Ishikawa (cell line): Measurements from ENCODE around the gene FYB2.

Experiments used
- CEBPB ChIP-seq: IDR thresholded peaks from 2 replicates; pipeline ENCODE4 v1.6.1; 2012
- CREB1 ChIP-seq: IDR thresholded peaks from 2 replicates; pipeline ENCODE4 v1.6.1; 2012; ENCODE audit warnings: low read depth
- EGR1 ChIP-seq: IDR thresholded peaks from 2 replicates; pipeline ENCODE4 v1.6.1; 2012
- EP300 ChIP-seq: IDR thresholded peaks from 2 replicates; pipeline ENCODE4 v1.6.1; 2012; ENCODE audit warnings: borderline replicate concordance
- MAX ChIP-seq: IDR thresholded peaks from 2 replicates; pipeline ENCODE4 v1.6.1; 2012
- NFIC ChIP-seq: IDR thresholded peaks from 2 replicates; pipeline ENCODE4 v1.6.1; 2012
- RAD21 ChIP-seq: IDR thresholded peaks from 2 replicates; pipeline ENCODE4 v1.6.1; 2012; ENCODE audit warnings: low read depth
- REST ChIP-seq: IDR thresholded peaks from 2 replicates; pipeline ENCODE4 v1.6.1; 2012; ENCODE audit warnings: low read depth, mild to moderate bottlenecking
- TAF1 ChIP-seq: IDR thresholded peaks from 2 replicates; pipeline ENCODE4 v1.6.1; 2012; ENCODE audit warnings: low read depth, mild to moderate bottlenecking
- TCF12 ChIP-seq: IDR thresholded peaks from 2 replicates; pipeline ENCODE4 v1.6.1; 2012; ENCODE audit warnings: low read depth
- TEAD4 ChIP-seq: IDR thresholded peaks from 2 replicates; pipeline ENCODE4 v1.6.1; 2012
- USF1 ChIP-seq: IDR thresholded peaks from 2 replicates; pipeline ENCODE4 v1.6.1; 2012
- YY1 ChIP-seq: IDR thresholded peaks from 2 replicates; pipeline ENCODE4 v1.6.1; 2012; ENCODE audit warnings: low read depth
- ZBTB7A ChIP-seq: IDR thresholded peaks from 2 replicates; pipeline ENCODE4 v1.6.1; 2012; ENCODE audit warnings: low read depth

- TF ChIP-seq EP300 (no peak), RAD21 (no peak), CEBPB (no peak), NFIC (no peak), TAF1 (no peak), USF1 (no peak), YY1 (no peak), REST (no peak), TEAD4 (no peak), MAX (no peak), EGR1 (no peak), TCF12 (no peak), ZBTB7A (no peak), CREB1 (no peak)
Measured at GRCh38 chr1:56834137-56834900, 15.1 kb upstream of the FYB2 start.
